Activated naive CD8-positive, alpha-beta T cell treated with anti-CD3 and anti-CD28 coated beads, Interleukin-2, amount 10 ng/mL, durations not matched to agents 7 days and 5 days (primary cell): ENCODE measurements around the gene ARHGEF25. TPM values are rescaled to one million over a fixed set of nuclear protein-coding genes. Genes with fewer than 3 reads are reported as not detected.
A peak's percentile ranks its signal among the peaks of the same experiment; 100 is the strongest.
"Not testable (repeated sequence)": the region's sequence is repeated elsewhere in the genome, so short reads cannot be mapped to it uniquely, and the experiment has no call there.

ENCODE experiments used
- ATAC-seq: fragments of 150-1000 bp; cut with Tn5 transposase; one replicate; pipeline ENCODE4 v1.10.0; 2021; ENCODE audit warnings: low read depth, moderate library complexity
- POLR2A ChIA-PET: fragments of 350-600 bp; sonication (Branson Sonifier 250); formaldehyde crosslinking; loops from one replicate; lab custom pipeline; 2021; ENCODE audit warnings: antibody characterized with exemption; lab: Charles Lee
- DNase-seq: peaks from one replicate; pipeline ENCODE4 v3.0.0; 2021
- H3K27ac Mint-ChIP-seq: one replicate; pipeline ENCODE4 v1.8.0; 2022; ENCODE audit warnings: mild to moderate bottlenecking, mixed read lengths
- H3K27me3 Mint-ChIP-seq: one replicate; pipeline ENCODE4 v1.8.0; 2022; ENCODE audit warnings: mild to moderate bottlenecking, moderate library complexity, mixed read lengths
- H3K36me3 Mint-ChIP-seq: one replicate; pipeline ENCODE4 v1.8.0; 2021; ENCODE audit warnings: mild to moderate bottlenecking, mixed read lengths
- H3K4me1 Mint-ChIP-seq: one replicate; pipeline ENCODE4 v1.8.0; 2021; ENCODE audit warnings: mixed read lengths
- H3K4me3 Mint-ChIP-seq: one replicate; pipeline ENCODE4 v1.8.0; 2022; ENCODE audit warnings: mild to moderate bottlenecking, moderate library complexity, mixed read lengths
- H3K9me3 Mint-ChIP-seq: one replicate; pipeline ENCODE4 v1.8.0; 2021; ENCODE audit warnings: mixed read lengths
- total RNA-seq, 2 experiments: library from RNA; stranded (reverse); gene quantifications; one replicate each; pipeline ENCODE4 v1.2.3, GENCODE V29; 2021

The ARHGEF25 gene
- total RNA-seq, 2 experiments from 2014 or later: 1.3 to 1.4 TPM

- POLR2A ChIA-PET: no interaction called here
- Mint-ChIP-seq H3K4me1 (peaks cover 9% of the 10 kb centered on the region), H3K9me3 (no peaks in the 10 kb centered on the region), H3K4me3 (peak overlapping the region; percentile 78), H3K27me3 (peaks cover 65% of the 10 kb centered on the region), H3K27ac (no peak overlapping the region), H3K36me3 (no peaks in the 10 kb centered on the region)
- ATAC-seq: peak; percentile 33
- peak; percentile 56 for DNase-seq
These were observed 21.1 kb downstream of the ARHGEF25 start for GRCh38 chr12:57632073-57632957.

- Mint-ChIP-seq H3K36me3 (no peaks in the 10 kb centered on the region), H3K4me1 (peaks cover 7% of the 10 kb centered on the region), H3K4me3 (peak within 1 kb of the TSS; percentile 78), H3K9me3 (no peaks in the 10 kb centered on the region), H3K27me3 (peaks cover 58% of the 10 kb centered on the region), H3K27ac (no peak within 1 kb of the TSS)
- DNase-seq: peak; percentile 84
- peak; percentile 79 for ATAC-seq
- POLR2A ChIA-PET: no interaction called here
These were observed 22.0 kb downstream of the ARHGEF25 start, which contains the start of gene B4GALNT1 for GRCh38 chr12:57632958-57633840. B4GALNT1 (minus strand) TSS chr12:57633201; CDS start chr12:57632132, 1,069 bp downstream.

GRCh38 chr12:57636731-57637130, 25.5 kb downstream of the ARHGEF25 start:
- DNase-seq, H3K4me1 Mint-ChIP-seq, H3K36me3 Mint-ChIP-seq, POLR2A ChIA-PET, ATAC-seq, H3K4me3 Mint-ChIP-seq, H3K27ac Mint-ChIP-seq, H3K9me3 Mint-ChIP-seq: not testable (repeated sequence)
- peaks cover 42% of the 10 kb centered on the region for H3K27me3 Mint-ChIP-seq

GRCh38 chr12:57637364-57637763, 26.1 kb downstream of the ARHGEF25 start:
- H3K27ac Mint-ChIP-seq: no peak overlapping the region
- peaks cover 5% of the 10 kb centered on the region for H3K4me1 Mint-ChIP-seq
- DNase-seq (no peak), ATAC-seq (no peak)
- H3K27me3 Mint-ChIP-seq: peaks cover 40% of the 10 kb centered on the region
- no peak overlapping the region for H3K4me3 Mint-ChIP-seq
- H3K36me3 Mint-ChIP-seq: no peaks in the 10 kb centered on the region
- H3K9me3 Mint-ChIP-seq: no peaks in the 10 kb centered on the region
- POLR2A ChIA-PET: no interaction called here

GRCh38 chr12:57638096-57638495, 26.9 kb downstream of the ARHGEF25 start:
- Mint-ChIP-seq H3K9me3 (no peaks in the 10 kb centered on the region), H3K27ac (no peak overlapping the region), H3K27me3 (peaks cover 41% of the 10 kb centered on the region), H3K36me3 (no peaks in the 10 kb centered on the region), H3K4me3 (no peak overlapping the region), H3K4me1 (peaks cover 5% of the 10 kb centered on the region)
- DNase-seq (no peak), ATAC-seq (no peak)
- POLR2A ChIA-PET: interaction anchor here (0.6 kb wide), 1 partner anchor 55 kb away, joined by 3 read pairs; no protein-coding TSS in a partner anchor

- no peaks in the 10 kb centered on the region for H3K9me3 Mint-ChIP-seq
- no peak for DNase-seq
- no peak for ATAC-seq
- H3K36me3 Mint-ChIP-seq: no peaks in the 10 kb centered on the region
- H3K4me1 Mint-ChIP-seq: no peaks in the 10 kb centered on the region
- no peak overlapping the region for H3K4me3 Mint-ChIP-seq
- POLR2A ChIA-PET: no interaction called here
- peaks cover 31% of the 10 kb centered on the region for H3K27me3 Mint-ChIP-seq
- no peak overlapping the region for H3K27ac Mint-ChIP-seq
These were observed 29.2 kb downstream of the ARHGEF25 start for GRCh38 chr12:57640175-57641042.

GRCh38 chr12:57641699-57642442, 30.6 kb downstream of the ARHGEF25 start:
- H3K9me3 Mint-ChIP-seq: peaks cover 2% of the 10 kb centered on the region
- peaks cover 26% of the 10 kb centered on the region for H3K27me3 Mint-ChIP-seq
- no peaks in the 10 kb centered on the region for H3K4me1 Mint-ChIP-seq
- ATAC-seq (no peak), DNase-seq (no peak)
- no peak overlapping the region for H3K27ac Mint-ChIP-seq
- no peak overlapping the region for H3K4me3 Mint-ChIP-seq
- POLR2A ChIA-PET: no interaction called here
- H3K36me3 Mint-ChIP-seq: no peaks in the 10 kb centered on the region

GRCh38 chr12:57645990-57646658, 34.9 kb downstream of the ARHGEF25 start:
- H3K27me3 Mint-ChIP-seq, POLR2A ChIA-PET, ATAC-seq, H3K4me1 Mint-ChIP-seq, H3K4me3 Mint-ChIP-seq, H3K36me3 Mint-ChIP-seq, DNase-seq, H3K9me3 Mint-ChIP-seq, H3K27ac Mint-ChIP-seq: not testable (repeated sequence)

GRCh38 chr12:57646659-57647049, 35.4 kb downstream of the ARHGEF25 start:
- H3K9me3 Mint-ChIP-seq, DNase-seq, H3K4me1 Mint-ChIP-seq, H3K4me3 Mint-ChIP-seq, H3K36me3 Mint-ChIP-seq, ATAC-seq, H3K27ac Mint-ChIP-seq, POLR2A ChIA-PET, H3K27me3 Mint-ChIP-seq: not testable (repeated sequence)

- peaks cover 1% of the 10 kb centered on the region for H3K36me3 Mint-ChIP-seq
- no peak overlapping the region for H3K27ac Mint-ChIP-seq
- POLR2A ChIA-PET: no interaction called here
- DNase-seq (no peak), ATAC-seq (no peak)
- H3K27me3 Mint-ChIP-seq: peaks cover 15% of the 10 kb centered on the region
- no peak overlapping the region for H3K4me3 Mint-ChIP-seq
- H3K9me3 Mint-ChIP-seq: peaks cover 4% of the 10 kb centered on the region
- no peaks in the 10 kb centered on the region for H3K4me1 Mint-ChIP-seq
These were observed 42.8 kb downstream of the ARHGEF25 start for GRCh38 chr12:57654042-57654441.

- Mint-ChIP-seq H3K36me3 (peaks cover 1% of the 10 kb centered on the region), H3K4me3 (no peak overlapping the region), H3K4me1 (no peaks in the 10 kb centered on the region), H3K9me3 (peaks cover 4% of the 10 kb centered on the region), H3K27ac (no peak overlapping the region), H3K27me3 (peaks cover 15% of the 10 kb centered on the region)
- ATAC-seq: no peak
- POLR2A ChIA-PET: no interaction called here
- no peak for DNase-seq
These were observed 44.5 kb downstream of the ARHGEF25 start for GRCh38 chr12:57655541-57656240.
